Omental fat pad (tissue), 4 donors: ENCODE results near the gene CPN1. TPM values are rescaled to one million over a fixed set of nuclear protein-coding genes. Genes with fewer than 3 reads are reported as not detected.
"Not testable (repeated sequence)": the region's sequence is repeated elsewhere in the genome, so short reads cannot be mapped to it uniquely, and the experiment has no call there.

Experiments
- ATAC-seq: fragments of 150-250 bp; one replicate; pipeline ENCODE4 v1.9.1; 2016; ENCODE audit warnings: mild to moderate bottlenecking, moderate library complexity; ENCODE audit not compliant: low FRiP score
- DNase-seq: peaks from one replicate; pipeline ENCODE4 v3.0.0-alpha.2; 2019; ENCODE audit warnings: low spot score
- total RNA-seq, 4 donors: library from RNA; depleted of rRNA; stranded (reverse); fragments of >200 nt; gene quantifications; one replicate each; pipeline ENCODE4 v1.1.0, GENCODE V29; 2016
- TF ChIP-seq, protein P1 (sequence below), 3 donors: fragments of 450-650 bp; IDR thresholded peaks; one replicate each; pipeline ENCODE4 v1.5.1; 2016 to 2017; ENCODE audit warnings: antibody characterized with exemption in 3 of 3, mild to moderate bottlenecking in 3 of 3, moderate library complexity in 2 of 3

The CPN1 gene
- total RNA-seq, 4 donors from 2014 or later, result not detected

DNA sequence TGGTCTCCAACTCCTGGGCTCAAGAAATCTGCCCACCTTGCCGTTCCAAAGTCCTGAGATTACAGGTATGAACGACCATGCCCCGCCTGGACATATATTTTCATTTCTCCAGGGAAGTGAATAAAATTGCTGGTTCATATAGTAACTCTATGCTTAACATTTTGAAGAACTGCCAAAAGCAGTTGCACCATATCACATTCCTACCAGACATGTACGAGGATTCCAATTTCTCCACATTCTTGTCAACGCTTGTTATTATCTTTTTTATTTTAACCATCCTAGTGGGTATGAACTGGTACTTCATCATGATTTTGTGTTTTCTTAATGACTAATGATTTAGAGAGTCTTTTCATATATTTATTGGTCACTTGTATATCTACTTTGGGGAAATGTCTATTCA, 21.9 kb upstream of the CPN1 start:
- TF ChIP-seq, protein P1, sequence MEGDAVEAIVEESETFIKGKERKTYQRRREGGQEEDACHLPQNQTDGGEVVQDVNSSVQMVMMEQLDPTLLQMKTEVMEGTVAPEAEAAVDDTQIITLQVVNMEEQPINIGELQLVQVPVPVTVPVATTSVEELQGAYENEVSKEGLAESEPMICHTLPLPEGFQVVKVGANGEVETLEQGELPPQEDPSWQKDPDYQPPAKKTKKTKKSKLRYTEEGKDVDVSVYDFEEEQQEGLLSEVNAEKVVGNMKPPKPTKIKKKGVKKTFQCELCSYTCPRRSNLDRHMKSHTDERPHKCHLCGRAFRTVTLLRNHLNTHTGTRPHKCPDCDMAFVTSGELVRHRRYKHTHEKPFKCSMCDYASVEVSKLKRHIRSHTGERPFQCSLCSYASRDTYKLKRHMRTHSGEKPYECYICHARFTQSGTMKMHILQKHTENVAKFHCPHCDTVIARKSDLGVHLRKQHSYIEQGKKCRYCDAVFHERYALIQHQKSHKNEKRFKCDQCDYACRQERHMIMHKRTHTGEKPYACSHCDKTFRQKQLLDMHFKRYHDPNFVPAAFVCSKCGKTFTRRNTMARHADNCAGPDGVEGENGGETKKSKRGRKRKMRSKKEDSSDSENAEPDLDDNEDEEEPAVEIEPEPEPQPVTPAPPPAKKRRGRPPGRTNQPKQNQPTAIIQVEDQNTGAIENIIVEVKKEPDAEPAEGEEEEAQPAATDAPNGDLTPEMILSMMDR (IDR thresholded peaks at IDR 0.05), result no peak
- DNase-seq (no peak), ATAC-seq (no peak)

DNA sequence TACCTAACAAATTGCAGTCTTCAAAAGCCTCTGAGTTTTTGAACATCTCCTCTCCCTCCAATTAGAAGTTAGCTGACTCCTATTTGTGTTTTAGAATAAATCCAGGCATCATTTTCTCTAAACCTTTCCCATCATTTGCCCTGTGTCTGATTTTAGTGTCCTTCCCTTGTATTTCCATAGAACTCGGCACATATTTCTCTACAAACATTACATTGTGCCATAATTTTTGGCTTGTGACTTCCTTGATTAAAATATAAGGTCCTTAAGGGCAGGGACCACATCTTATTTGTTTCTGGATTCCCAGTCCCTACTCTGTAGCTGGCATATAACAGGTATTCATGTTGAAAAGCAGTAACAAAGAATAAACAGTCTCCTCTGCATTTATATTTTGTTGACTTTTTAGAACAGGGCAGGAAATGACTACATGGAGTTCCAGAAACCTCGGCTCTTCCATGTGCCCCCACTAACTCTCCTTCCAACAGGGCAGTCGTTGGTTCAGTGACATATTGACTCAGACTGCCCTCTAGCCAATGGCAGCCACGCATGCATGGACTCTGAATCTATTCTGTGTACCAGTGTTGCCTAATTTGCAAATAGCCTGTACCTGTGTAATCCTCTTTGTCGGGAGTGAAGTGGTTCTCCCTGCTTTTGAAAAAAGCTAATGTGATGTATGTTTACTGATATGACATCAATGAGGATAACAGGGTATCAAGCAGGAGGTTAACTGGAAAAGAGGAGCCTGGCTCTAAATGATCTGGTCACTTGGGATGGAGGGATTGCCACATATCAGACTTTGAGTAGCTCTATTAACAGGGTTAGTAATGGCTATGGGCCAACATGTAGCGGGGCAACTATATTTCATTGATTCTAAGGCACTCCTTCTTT, 19.8 kb upstream of the CPN1 start:
- TF ChIP-seq, protein P1 (IDR thresholded peaks at IDR 0.05), result no peak
- DNase-seq (no peak), ATAC-seq (no peak)

DNA sequence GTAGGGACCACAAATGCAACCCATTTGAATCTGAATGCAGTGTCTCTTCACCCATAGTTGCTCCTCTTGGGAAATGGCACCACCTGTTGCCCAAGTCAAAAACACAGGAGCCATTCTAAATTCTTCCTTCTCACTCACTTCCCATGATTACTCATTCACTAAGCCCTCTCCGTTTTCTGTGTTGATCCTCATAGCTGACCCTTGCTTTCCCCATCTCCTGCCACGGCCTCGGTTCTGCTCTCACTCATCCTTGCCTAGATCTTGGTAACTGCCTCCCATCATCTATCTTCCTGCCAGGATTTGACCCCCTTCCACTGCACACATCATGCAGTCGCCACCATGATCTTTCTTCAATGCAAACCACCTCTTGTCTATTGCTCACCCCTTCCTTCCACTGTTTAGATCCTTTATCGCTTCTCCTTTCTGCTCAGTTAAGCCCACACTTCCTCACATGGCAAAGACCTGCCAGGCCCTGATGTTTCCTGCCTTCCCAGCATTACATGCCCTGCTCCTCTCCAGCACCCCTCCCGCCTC, 19.0 kb upstream of the CPN1 start:
- DNase-seq (no peak), ATAC-seq (no peak)
- TF ChIP-seq, protein P1 (IDR thresholded peaks at IDR 0.05), result no peak

DNA sequence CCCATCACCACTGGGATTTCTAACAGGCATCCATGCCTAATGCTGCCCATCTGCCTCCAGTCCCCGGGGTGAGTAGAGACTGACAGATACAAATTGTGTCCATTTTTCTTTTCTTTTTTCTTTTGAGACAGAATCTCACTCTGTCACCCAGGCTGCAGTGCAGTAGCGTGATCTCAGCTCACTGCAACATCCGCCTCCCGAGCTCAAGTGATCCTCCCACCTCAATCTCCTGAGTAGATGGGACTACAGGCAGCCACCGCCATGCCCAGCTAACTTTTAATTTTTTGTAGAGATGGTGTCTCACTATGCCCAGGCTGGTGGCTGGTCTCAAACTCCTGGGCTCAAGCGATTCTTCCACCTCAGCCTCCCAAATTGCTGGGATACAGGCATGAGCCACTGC, 7.6 kb upstream of the CPN1 start:
- no peak for ATAC-seq
- TF ChIP-seq, protein P1 (IDR thresholded peaks at IDR 0.05), result no peak
- DNase-seq, result no peak

DNA sequence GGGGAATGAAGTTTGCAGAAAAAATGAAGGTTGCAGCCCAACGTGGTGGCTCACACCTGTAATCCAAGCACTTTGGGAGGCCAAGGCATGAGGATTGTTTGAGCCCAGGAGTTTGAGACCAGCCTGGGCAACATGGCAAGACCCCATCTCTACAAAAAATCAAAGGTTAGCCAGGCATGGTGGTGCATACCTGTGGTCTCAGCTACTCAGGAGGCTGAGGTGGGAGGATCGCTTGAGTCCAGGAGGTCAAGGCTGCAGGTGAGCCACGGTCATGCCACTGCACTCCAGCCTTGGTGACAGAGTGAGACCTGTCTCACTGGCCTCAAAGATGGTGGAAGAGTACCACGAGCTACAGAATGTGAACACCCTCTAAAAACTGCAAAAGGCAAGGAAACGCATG, 5.0 kb upstream of the CPN1 start:
- ATAC-seq, result not testable (repeated sequence)

DNA sequence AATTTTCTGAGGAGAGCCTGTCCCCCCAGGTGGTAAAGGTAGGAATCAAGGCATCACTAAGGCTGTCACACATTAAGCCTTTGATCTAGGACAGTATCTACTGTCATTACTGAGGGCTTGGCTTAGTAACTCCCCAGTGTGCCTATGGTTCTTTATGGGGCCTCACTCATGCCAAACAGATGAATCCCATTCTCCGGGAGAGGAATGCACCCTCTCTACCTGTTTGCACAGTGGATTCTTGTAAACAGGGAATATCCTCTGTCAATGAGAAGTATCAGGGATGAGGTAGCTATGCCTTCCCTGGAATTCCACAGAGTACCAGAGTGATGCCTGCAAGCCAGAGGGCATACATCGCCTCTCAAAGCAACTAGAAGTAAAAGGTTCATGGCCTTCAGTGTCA, 3.9 kb upstream of the CPN1 start:
- no peak for ATAC-seq
- no peak for DNase-seq

More for the DNA sequence above, 5.0 kb upstream of the CPN1 start:
- not testable (repeated sequence) for DNase-seq

DNA sequence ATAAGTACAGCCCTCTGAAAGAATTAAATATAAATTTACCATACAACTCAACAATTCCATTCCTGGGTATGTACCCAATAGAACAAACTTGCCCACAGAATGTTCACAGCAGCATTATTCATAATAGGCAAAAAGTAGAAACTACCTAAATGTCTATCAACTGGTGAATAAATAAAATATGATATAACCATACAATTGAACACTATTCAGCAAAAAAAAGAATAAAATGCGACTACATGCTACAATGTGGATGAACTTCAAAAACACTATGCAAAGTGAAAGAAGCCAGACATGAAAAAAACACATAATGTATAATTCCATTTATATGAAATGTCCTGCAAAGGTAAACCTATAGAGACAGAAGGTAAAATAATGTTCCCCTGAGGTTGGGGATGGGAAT, 2.0 kb upstream of the CPN1 start:
- TF ChIP-seq, protein P1 (IDR thresholded peaks at IDR 0.05), result no peak
- DNase-seq, result no peak
- ATAC-seq, result no peak

More for the DNA sequence above, 3.9 kb upstream of the CPN1 start:
- TF ChIP-seq, protein P1 (IDR thresholded peaks at IDR 0.05), result no peak

DNA sequence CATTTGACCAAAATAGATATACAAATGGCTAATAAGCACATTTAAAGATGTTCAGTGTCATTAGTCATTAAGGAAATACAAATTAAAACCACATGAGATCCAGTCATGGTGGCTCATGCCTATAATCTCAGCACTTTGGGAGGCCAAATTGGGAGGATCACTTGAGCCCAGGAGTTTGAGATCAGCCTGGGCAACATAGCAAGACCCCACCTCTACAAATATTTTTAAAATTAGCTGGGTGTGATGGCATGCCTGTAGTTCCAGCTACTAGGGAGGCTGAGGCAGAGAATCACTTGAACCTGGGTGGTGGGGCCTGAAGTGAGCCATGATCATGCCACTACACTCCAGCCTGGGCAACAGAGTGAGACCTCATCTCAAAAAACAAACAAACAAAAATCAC, 607 bp upstream of the CPN1 start:
- not testable (repeated sequence) for ATAC-seq, DNase-seq
